Measurements from ENCODE around the gene PRKCE.
"Not testable (repeated sequence)": the region's sequence is repeated elsewhere in the genome, so short reads cannot be mapped to it uniquely, and the experiment has no call there.

PRKCE gene

DNA sequence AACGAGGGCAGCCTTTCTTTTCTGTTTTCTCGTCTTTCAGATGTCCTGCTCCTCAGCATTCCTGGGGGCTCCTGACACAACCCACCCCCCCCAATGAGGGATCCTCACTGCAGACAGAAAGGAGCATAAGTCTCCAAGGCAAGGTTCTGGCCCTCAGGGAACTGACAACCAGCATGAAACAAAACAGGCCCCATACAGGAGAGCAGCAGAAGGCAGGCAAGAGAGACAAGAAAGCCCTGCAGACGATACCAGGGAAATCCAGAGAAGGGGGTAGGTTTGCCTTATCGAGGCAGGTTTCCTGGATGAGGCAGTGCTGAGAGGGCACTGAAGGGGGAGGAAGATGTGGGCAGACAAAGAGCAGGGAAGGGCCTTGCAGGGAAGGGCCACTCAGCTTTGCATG, 541.9 kb downstream of the PRKCE start:
- in situ Hi-C loops (cut with HindIII; ENCODE audit: low pct_ligation_motif_present, low pct_unique_long_range_greater_than_20kb, low sequenced_read_pairs): no loop called here
- DNase-seq: no peak

- no peak for DNase-seq
- in situ Hi-C loops (cut with HindIII; ENCODE audit: low pct_ligation_motif_present, low pct_unique_long_range_greater_than_20kb, low sequenced_read_pairs): no loop called here
Observed at GRCh38 chr2:46193855-46194254, 542.4 kb downstream of the PRKCE start.

DNA sequence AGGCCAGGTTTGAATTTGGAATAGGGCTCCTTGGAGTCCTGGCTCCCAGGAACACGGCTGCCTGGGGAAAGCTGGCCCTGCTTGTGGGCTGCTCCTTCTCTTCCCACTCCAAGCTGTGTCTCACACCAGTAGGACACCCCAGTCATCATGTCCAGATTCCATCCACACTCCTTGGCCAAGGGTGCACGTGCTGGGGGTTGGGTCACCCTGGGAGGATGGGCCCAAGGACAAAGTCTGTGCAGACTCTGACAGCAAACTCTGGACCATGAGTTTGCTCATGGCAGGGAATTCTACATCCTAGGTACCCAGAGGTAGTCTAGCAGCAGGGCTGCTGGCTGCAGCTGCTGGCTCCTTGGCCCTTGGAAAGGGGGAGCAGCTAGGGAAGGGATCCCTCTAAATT, 543.4 kb downstream of the PRKCE start:
- in situ Hi-C loops (cut with HindIII; ENCODE audit: low pct_ligation_motif_present, low pct_unique_long_range_greater_than_20kb, low sequenced_read_pairs): no loop called here

DNA sequence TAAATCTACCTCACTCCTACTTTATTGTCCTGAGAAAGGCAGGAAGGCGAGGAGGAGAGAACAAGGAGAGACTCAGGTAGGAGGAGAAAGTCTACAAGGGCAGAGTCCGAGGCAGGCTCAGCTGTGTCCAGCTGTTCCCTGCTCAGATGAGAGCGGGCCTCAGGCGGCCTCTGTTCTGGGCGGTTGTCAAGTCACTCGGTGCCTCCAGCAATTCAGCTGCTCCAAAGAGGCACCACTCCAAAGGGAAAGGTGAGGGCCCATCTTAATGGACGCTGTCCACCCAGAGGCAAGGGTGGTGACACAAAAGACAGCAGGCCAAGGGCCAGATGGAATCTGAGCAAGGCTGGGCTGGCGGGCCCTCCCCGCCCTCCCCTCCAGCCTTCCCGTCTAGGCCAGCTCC, 544.3 kb downstream of the PRKCE start:
- DNase-seq: no peak
- in situ Hi-C loops (cut with HindIII; ENCODE audit: low pct_ligation_motif_present, low pct_unique_long_range_greater_than_20kb, low sequenced_read_pairs): no loop called here

More for the DNA sequence above, 543.4 kb downstream of the PRKCE start:
- DNase-seq: no peak

GRCh38 chr2:46196871-46197462, 545.5 kb downstream of the PRKCE start:
- in situ Hi-C loops (cut with HindIII; ENCODE audit: low pct_ligation_motif_present, low pct_unique_long_range_greater_than_20kb, low sequenced_read_pairs): no loop called here
- DNase-seq: no peak

- in situ Hi-C loops (cut with HindIII; ENCODE audit: low pct_ligation_motif_present, low pct_unique_long_range_greater_than_20kb, low sequenced_read_pairs): no loop called here
- no peak for DNase-seq
Observed at GRCh38 chr2:46197672-46198071, 546.2 kb downstream of the PRKCE start.

DNA sequence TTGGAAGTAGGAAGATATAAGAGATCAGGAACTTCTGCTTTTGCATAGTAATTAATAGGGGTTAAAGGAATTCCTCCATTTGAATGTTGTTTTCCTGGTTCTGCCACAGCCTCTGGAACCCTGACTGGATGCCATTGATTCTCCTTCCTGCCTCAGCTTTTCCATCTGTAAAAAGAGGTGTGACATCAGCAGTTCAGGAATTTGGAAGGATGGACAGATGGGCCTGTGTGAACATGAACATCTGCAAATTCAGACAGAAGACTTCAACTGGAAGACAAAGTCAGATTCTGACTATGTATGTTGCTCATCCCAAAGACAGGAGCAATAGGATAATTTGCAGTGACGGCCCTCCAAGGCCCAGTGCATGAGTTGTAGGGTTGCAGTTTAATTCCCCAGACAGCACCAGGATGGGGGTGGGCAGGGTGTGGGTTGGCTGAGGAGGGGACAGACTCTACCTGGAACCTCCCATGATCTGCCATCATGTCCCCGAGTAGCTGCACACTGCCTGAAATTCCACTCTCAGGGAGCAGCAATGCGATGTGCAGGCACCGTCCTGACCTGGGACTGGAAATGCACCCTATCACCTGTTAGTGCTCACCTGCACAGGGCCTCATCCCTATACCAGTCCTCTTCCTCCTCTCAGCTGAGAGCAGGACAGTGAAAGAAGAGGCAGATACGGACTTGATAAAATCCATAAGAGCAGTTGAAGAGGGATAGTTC, 546.8 kb downstream of the PRKCE start:
- no peak for DNase-seq
- in situ Hi-C loops (cut with HindIII; ENCODE audit: low pct_ligation_motif_present, low pct_unique_long_range_greater_than_20kb, low sequenced_read_pairs): no loop called here

- DNase-seq: no peak
- in situ Hi-C loops (cut with HindIII; ENCODE audit: low pct_ligation_motif_present, low pct_unique_long_range_greater_than_20kb, low sequenced_read_pairs): no loop called here
Observed at GRCh38 chr2:46198966-46199365, 547.5 kb downstream of the PRKCE start.

DNA sequence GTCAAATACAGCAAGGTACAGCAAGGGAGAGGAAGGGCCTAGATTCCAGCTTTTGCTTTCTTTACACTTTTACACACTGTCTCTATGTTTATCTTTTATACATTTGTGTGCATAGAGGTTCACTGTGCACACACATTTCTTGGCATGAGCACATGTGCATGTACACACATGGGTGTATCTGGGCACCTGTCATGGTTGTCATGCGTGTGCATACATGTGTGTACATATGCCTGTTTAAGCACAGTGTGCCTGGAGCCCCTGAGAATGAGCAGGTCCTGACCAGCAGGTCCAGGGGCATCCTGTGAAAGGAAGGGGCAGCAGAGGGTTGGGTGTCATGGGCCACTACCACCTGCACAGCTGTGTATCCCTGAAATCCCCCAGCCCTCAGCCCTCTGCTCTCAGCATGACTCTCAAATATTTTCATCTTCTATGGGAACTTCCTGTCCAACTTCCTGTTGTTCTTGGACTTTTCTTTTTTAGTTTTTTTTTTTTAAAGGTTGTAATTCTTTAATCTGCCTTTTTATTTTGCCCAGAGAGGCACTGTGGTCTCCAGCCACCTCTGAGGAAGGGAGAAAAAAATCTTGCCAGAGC, 548.7 kb downstream of the PRKCE start:
- DNase-seq: no peak
- in situ Hi-C loops (cut with HindIII; ENCODE audit: low pct_ligation_motif_present, low pct_unique_long_range_greater_than_20kb, low sequenced_read_pairs): no loop called here

DNA sequence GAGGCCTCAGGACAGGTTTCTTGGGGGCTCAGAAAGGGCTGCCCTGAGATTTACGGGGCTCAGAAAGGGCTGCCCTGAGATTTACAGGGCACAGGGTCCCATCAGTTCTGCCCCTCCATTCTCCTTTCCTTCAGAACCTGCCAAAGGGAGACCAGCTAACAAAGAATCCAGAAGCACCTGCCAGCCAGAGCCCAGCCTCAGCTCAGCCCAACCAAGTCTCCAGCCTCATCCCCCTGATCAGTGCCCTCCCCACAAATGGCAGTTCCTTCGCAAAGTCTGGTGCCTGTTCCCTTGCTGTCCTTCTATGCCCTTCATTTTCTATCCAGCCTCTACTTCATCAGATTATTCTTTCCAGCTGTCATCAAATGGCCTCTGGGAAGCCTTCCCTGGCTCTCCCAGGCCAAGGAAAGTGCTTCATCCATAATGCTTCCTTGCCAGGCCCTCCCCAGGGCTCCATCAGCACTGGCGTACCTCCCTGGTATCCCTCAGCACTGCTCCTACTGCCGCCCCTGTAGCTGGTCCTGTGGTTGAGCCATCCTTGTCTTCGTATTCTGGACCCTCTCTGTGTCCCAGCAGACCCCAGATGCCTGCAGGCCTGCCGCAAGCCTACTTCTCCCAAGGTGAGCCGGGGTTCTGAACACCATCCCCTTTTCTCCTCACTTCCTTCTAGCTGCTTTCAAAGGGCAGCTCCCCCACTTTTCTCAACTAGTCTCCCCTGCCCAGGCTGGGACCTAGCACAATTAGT, 549.6 kb downstream of the PRKCE start:
- DNase-seq: no peak
- in situ Hi-C loops (cut with HindIII; ENCODE audit: low pct_ligation_motif_present, low pct_unique_long_range_greater_than_20kb, low sequenced_read_pairs): no loop called here

DNA sequence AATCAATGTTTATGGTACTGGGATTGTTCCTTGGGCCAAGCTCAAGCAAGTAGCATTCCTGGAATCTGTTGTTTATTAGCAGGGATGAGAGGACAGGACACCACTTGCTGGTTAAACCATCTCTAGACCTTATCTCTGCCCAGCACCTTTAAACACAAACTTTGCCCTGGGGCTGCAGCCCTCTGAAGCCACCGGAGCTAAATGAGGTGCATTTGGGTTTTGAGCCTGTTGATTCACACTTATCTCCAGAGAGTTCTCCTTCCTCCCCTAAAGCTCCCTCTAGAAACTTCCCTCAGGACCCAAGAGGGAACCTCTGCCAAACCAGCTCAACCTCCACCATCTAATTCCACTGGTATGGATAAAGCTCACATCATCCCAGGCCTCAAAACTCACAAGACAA, 551.0 kb downstream of the PRKCE start:
- in situ Hi-C loops (cut with HindIII; ENCODE audit: low pct_ligation_motif_present, low pct_unique_long_range_greater_than_20kb, low sequenced_read_pairs): no loop called here
- no peak for DNase-seq

GRCh38 chr2:46202987-46203386, 551.5 kb downstream of the PRKCE start:
- in situ Hi-C loops (cut with HindIII; ENCODE audit: low pct_ligation_motif_present, low pct_unique_long_range_greater_than_20kb, low sequenced_read_pairs): no loop called here
- no peak for DNase-seq

- DNase-seq; in situ Hi-C loops (cut with HindIII; ENCODE audit: low pct_ligation_motif_present, low pct_unique_long_range_greater_than_20kb, low sequenced_read_pairs): not testable (repeated sequence)
Observed at GRCh38 chr2:46203636-46204035, 552.2 kb downstream of the PRKCE start.

DNA sequence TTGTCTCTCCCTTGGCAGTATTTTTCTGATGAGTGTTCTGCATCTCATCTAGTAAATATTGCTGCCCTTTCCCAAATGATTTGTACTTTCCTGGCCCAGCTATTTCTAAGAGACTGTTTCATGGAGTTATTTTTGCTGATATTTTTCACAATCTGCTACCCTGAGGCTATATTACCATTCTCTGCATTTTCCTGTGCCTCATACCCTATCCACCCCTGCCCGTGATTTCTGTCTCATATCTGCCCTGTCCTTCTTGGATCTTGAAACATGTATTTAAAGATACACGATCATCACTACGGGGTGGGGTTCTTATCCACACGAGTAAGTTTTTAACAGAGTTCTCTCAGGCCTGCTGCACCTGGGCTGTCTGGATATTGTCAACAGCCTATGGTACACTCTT, 556.1 kb downstream of the PRKCE start:
- in situ Hi-C loops (cut with HindIII; ENCODE audit: low pct_ligation_motif_present, low pct_unique_long_range_greater_than_20kb, low sequenced_read_pairs): no loop called here
- DNase-seq: no peak

GRCh38 chr2:46208766-46209165, 557.3 kb downstream of the PRKCE start:
- in situ Hi-C loops (cut with HindIII; ENCODE audit: low pct_ligation_motif_present, low pct_unique_long_range_greater_than_20kb, low sequenced_read_pairs): no loop called here
- no peak for DNase-seq

DNA sequence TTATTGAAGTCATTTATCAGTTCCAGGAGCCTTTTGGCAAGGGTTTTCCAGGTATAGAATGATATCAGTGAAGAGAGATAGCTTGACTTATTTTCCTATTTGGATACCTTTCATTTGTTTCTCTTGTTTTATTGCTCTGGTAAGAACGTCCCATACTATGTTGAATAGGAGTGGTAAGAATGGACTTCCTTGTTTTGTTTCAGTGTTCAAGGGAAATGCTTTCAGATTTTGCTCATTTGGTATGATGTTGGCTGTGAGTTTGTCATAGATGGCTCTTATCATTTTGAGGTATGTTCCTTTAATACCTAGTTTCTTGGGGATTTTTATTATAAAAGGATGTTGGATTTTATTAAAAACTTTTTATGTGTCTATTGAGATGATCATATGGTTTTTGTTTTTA, 558.6 kb downstream of the PRKCE start:
- in situ Hi-C loops (cut with HindIII; ENCODE audit: low pct_ligation_motif_present, low pct_unique_long_range_greater_than_20kb, low sequenced_read_pairs): no loop called here
- no peak for DNase-seq

GRCh38 chr2:46211461-46211860, 560.0 kb downstream of the PRKCE start:
- in situ Hi-C loops (cut with HindIII; ENCODE audit: low pct_ligation_motif_present, low pct_unique_long_range_greater_than_20kb, low sequenced_read_pairs): no loop called here
- no peak for DNase-seq

DNA sequence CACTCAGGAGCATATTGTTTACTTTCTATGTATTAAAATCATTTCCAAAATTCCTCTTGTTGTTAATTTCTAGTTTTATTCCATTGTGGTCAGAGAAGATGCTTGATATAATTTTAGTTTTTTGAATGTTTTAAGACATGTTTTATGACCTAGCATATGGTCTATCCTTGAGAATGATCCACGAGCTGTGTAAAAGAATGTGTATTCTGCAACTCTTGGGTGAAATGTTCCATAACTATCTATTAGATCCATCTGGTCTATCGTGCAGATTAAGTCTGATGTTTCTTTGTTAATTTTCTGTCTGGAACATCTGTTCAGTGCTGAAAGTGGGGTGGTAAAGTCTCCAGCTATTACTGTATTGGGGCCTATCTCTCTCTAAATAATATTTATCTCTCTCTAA, 562.4 kb downstream of the PRKCE start:
- in situ Hi-C loops (cut with HindIII; ENCODE audit: low pct_ligation_motif_present, low pct_unique_long_range_greater_than_20kb, low sequenced_read_pairs): no loop called here

GRCh38 chr2:46216213-46216612, 564.7 kb downstream of the PRKCE start:
- DNase-seq: no peak
- in situ Hi-C loops (cut with HindIII; ENCODE audit: low pct_ligation_motif_present, low pct_unique_long_range_greater_than_20kb, low sequenced_read_pairs): no loop called here

More for the DNA sequence above, 562.4 kb downstream of the PRKCE start:
- DNase-seq: no peak
